Raji (cell line): ENCODE measurements around the gene TIGD6.

Experiments
- POLR2A ChIP-seq: IDR thresholded peaks from 2 replicates; pipeline ENCODE4 v1.6.1; 2011; ENCODE audit warnings: low read depth, low read length, control low read depth; ENCODE audit not compliant: insufficient read depth

TIGD6 gene

DNA sequence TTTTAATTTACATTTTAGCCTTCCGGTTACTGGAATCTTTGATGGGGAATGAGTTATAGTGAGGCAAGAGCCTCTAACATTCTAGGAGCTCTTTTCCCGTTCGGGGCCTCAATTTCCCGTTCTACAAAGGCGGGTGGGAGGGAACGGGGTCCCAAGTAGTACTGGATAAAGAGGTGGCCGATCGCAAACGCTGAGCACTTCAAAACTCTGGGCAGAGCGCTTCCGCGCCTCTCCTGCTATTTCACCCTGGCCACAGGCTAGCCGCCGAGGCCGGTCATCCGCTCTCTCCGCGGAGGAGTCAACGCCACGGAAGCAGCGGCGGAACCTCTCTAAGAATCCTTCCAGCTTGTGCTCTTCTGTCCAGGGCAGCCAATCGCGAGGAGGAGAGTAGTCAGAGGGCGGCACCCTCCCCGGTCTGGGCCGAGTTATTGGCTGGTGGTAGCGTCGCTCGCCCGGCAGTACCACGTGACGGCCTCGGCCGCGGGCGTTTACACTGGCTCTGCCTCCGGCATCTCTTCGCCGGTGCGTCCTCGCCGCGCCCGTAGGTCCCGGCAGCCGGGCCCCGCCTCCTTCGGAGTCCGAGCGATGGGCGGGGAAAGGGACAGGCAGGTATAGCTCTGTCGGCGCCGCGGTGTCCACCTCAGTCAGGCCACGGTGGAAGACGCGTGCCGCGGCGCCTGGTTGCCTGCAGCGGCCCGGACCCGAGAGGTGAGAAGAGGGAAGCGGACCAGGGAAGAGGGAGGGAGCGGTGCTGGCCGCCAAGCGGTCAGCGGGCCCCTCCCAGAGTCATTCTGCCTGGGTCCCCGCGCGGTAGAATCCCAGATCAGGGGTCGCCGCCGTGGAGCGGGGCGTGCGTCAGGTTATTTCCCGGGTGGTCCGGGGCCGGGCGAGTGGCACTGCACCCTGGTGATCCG is 39.9 kb downstream of the TIGD6 start, which contains the start of gene SLC26A2:
Gene SLC26A2, plus strand, starts transcription at position 487 of the 914 bp plus-strand sequence. CDS start 16,895 bp downstream, outside the sequence.
- TF ChIP-seq POLR2A = peak; percentile 89

DNA sequence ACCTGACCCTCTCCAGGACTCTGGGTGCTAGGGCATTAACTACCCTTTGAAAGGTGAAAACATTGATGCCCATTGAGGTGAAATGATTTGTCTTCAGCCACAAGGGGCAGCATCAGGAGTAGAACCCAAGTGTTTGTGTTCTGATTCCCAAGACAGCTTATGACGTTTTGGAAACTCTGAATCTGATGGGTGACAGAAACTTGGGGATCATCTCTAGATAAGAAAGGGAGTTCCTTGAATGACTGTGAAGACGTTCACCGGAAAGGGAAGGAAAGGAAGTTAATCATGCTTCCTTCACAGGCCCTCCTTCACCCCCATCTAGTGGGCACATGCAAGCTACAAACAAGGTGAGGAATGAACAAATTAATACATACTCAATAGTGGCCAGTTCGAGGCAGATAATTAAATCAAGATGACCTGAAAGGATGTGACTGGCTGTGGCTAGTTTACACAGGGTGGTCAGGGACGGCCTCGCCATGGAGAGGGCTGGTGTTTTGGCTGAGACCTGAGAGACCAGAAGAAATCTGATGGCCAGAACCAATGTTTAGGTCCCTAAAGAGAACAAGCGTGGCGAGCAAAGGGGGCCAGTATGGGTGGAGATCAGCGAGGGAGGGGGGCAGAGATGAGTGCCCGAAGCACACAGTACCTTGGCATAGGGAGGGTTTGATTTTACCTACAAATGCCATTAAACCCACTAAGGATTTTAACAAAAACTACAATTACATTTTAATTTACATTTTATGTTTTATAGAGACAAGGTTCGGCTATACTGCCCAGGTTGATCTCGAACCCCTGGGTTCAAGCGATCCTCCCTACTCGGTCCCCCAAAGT is 40.8 kb downstream of the TIGD6 start:
- TF ChIP-seq POLR2A = no peak

DNA sequence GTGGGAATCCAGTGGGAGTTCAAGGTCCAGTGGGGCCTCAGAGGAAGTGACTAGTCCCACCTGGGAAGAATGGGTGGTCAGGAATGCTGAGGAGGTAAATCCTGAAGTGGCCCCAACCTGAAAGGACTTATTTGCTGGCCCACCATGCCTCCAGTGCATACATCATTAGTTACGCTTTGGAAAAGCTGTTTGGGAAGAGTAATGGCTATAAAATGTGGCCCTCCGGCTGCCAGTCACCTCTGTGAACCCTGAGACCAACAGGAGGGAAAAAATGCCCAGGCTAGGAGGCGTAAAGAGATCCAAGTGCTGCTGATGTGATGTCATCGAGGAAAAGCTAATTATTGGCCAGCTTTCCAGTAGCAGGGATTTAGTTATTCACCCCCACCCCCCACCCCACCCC is 42.6 kb downstream of the TIGD6 start:
- TF ChIP-seq POLR2A = no peak

DNA sequence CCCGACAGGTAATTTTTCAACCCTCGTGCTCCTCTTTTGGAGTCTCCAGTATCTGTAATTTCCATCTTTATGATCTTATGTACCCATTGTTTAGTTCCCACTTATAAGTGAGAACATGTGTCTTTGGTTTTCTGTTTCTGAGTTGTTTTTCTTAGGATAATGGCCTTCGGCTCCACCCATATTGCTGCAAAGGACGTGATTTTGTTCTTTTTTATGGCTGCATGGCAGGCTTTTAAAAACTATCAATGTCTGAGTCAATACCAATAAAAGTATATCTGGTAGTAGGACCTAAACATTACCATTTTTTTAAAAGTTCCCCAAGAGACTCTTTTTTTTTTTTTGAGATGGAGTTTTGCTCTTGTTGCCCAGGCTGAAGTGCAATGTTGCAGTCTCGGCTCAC is 43.8 kb downstream of the TIGD6 start:
- TF ChIP-seq POLR2A = no peak

DNA sequence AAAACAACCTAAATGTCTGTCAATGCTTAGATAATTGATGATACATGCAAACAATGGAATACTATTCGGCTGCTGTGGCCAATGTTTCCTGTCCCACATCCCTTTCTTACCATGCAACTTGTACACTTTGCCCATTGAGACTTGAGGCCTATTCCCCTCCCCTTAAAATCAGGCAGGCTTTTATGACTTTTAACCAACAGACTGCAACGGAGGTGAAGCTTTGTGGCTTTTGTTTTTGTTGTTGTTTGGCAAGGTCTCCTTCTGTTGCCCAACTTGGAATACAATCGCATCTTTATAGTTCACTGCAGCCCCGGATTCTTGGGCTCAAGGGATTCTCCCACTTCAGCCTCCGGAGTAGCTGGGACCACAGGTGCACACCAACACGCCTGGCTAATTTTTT is 45.7 kb downstream of the TIGD6 start:
- TF ChIP-seq POLR2A = no peak

DNA sequence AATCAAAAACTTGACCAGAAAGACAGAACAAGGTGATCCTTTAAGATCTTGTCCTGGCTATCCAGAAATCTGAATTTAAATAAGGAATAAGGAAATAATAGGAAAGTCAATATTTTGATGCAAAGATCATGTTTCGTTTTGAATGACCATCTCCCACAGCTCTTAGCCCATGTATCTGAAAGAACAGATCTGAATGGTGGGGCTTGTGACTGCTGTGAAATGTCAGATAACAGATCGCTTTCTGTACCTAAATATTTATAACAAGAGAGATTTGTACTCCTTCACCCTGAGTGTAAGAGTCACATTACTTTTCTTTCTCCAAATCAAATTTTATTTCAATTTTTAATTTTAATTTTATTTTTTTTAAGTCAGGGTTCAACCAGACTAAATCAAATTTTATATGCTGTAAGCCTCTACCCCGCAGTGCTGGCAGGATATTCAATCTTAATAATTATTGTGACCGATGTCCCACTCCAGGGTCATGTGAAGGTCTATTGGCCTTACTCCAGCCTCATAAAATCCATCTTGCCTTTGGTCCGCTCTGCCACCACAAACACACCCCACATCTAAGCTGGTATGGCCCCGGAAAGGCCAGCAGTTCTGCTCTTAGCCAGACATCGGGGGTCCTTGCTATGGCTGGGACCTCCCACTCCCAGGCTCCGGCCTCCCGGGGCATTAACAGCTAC is 46.9 kb downstream of the TIGD6 start:
- no peak for TF ChIP-seq POLR2A

DNA sequence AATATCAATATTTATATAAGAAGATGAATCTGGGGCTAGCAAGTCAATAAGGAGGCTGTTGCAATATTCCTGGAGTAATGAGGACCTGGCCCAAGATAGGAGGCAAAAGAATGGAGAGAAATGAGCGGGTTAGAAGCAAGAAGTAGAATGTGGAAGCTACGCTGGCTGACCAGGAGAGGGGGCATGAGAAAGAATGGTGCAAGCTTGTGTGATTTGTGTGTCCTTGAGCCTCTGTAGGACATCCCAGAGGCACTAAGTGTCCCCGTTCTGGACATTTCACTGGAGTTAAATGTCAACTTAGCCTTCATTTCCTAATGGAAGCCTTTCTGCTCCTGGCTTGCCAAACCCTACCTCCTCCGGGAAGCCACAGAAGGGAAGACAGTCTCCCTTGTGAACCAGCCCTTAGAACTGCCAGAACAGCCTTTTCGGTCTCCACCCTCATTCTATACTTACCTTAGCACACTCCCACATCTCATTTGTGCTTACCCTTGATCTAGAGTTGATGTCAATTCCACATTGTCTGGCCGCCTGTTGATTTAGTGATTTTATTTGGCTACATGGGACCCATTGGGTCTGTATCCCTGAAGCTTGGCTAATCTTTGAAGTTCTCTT is 49.2 kb downstream of the TIGD6 start:
- TF ChIP-seq POLR2A = no peak

DNA sequence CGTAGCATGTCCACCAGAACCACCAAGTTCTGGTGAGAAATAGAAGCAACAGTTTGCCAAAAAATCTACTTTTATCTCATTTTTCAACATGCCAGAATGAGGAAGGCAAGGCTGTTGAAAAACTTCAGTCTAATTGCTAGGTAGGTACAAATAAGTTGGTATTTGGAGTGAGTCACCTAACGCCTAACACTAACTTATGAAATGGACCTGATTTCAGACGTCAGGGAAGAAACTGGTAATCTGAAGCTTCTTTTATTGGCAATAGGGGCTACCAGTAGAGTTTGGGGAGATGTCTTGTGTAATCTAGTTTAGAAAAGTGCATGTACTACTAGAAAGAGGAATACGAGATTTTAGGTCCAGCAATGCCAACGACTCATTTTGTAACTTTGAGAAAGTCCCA is 51.5 kb downstream of the TIGD6 start:
- TF ChIP-seq POLR2A = no peak

DNA sequence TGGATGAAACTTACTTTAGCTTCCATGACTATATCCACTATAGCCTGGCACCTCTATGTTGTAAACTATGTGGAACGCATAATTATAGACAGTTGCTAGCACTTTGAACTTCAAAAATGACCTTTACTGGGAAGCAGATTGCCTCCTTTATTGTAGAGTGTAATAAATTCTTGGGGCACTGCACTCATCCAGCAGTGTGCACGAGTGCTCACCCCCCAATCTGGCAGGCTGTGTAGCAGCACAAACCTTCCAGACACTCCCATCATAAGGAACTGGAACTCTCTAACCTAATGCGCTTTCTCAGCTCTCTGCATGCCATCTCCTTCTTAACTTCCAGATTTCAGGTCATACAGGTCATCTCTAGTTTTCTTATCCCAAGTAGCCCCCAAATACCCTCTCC is 54.3 kb downstream of the TIGD6 start:
- no peak for TF ChIP-seq POLR2A

DNA sequence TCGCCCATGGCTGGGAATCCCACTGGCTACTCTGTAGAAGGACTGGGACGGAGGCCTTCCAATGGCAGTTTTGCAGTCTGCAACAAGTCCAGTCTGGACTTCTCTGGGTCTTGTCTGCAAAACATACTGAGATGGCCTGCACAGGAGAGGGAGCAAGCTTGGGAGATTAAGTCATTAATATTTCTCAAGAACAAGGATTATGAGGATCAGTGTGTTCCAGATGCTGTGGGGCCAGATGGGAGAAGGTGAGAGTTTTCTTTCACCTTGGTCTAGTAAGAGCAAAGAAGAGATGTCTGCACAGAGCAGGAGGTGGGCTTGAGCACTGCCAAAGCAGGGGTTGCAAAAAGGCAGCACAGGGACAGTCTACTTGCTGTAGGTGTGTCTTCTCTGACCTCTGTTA is 55.8 kb downstream of the TIGD6 start, which contains the start of gene PDE6A:
Gene PDE6A, minus strand, starts transcription at position 128 of the 400 bp plus-strand sequence. Its CDS starts 120 bp downstream, at position 8.
- TF ChIP-seq POLR2A = no peak
